Thyroid gland (tissue), 4 donors: Measurements from ENCODE around the gene KDELR1. TPM values are rescaled to one million over a fixed set of nuclear protein-coding genes. Genes with fewer than 3 reads are reported as not detected.

Experiments
- DNase-seq, 2 donors: peaks; one replicate each; pipeline ENCODE4 v3.0.0-alpha.2; 2019
- H3K27ac ChIP-seq, 3 donors: fragments of 200-600 bp; sonication (generic); 1 replicate in 2 of 3; 2 replicates in 1 of 3; pipeline ENCODE4 v1.5.1; 2016 to 2019; ENCODE audit warnings: mild to moderate bottlenecking in 1 of 3, moderate library complexity in 1 of 3
- H3K27me3 ChIP-seq: fragments of 200-600 bp; sonication (generic); one replicate; pipeline ENCODE4 v1.5.1; 2019
- H3K36me3 ChIP-seq, 2 donors: fragments of 200-600 bp; sonication (generic); one replicate each; pipeline ENCODE4 v1.5.1; 2016 to 2019
- H3K4me1 ChIP-seq, 2 donors: fragments of 200-600 bp; sonication (generic); one replicate each; pipeline ENCODE4 v1.5.1; 2017 to 2019
- H3K4me3 ChIP-seq, 3 donors: fragments of 200-600 bp; sonication (generic); replicated peaks in 1 of 3; 1 replicate in 2 of 3; 2 replicates in 1 of 3; pipeline ENCODE4 v1.5.1; 2016; ENCODE audit warnings: mild to moderate bottlenecking in 1 of 3
- H3K9me3 ChIP-seq: fragments of 200-600 bp; sonication (generic); one replicate; pipeline ENCODE4 v1.5.1; 2017
- POLR2A ChIP-seq, 2 donors: fragments of 450-650 bp; IDR thresholded peaks; one replicate each; pipeline ENCODE4 v1.6.1; 2017; ENCODE audit warnings: antibody characterized with exemption in 2 of 2, mild to moderate bottlenecking in 2 of 2, moderate library complexity in 1 of 2
- WGBS, 2 donors: methylation state at CpG; one replicate each; pipeline ENCODE4 v1.1.5; 2017; 5-methylcytosine and 5-hydroxymethylcytosine counted together
- intact Hi-C: fragments of 100-400 bp; cut with DNase I; formaldehyde crosslinking; loops from one replicate; pipeline ENCODE4 v1.15.1; 2023
- total RNA-seq, 4 donors: library from RNA; depleted of rRNA; stranded (reverse); fragments of >200 nt; gene quantifications; one replicate each; pipeline ENCODE4 v1.2.3, GENCODE V29; 2016
- TF ChIP-seq, protein P1 (sequence below), 6 experiments: fragments of 200-600 bp in 3 of 6; fragments of 450-650 bp in 3 of 6; sonication (generic) in 3 of 6; IDR thresholded peaks; one replicate each; pipeline ENCODE4 v1.5.1; 2016 to 2019; ENCODE audit warnings: antibody characterized with exemption in 6 of 6, mild to moderate bottlenecking in 2 of 6, inconsistent platforms in 1 of 6, moderate library complexity in 1 of 6

Gene KDELR1
- total RNA-seq, 4 donors from 2014 or later = 121 to 160 (median 141) TPM

DNA sequence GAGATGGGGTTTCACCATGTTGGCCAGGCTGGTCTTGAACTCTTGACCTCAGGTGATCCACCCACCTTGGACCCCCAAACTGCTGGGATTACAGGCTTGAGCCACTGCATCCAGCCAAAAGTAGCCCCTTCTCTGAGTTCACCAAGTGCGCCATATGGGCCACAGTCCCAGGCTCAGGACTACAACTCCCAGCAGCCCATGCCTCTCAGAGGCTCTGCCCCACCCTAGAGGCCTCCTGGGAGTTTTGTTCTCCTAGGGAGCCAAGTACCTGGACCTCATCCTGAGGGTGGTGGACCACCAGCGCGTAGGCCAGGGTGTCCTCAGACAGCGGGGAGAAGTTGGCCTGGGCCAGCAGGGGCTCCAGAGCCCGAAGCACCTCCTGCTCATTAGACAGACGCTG lies 46.5 kb downstream of the KDELR1 start:
- WGBS, 2 donors = 98 to 100% methylated on average over 2 to 6 of the region's 6 CpGs
- no peak for TF ChIP-seq POLR2A (IDR thresholded peaks at IDR 0.05)
- TF ChIP-seq, protein P1, sequence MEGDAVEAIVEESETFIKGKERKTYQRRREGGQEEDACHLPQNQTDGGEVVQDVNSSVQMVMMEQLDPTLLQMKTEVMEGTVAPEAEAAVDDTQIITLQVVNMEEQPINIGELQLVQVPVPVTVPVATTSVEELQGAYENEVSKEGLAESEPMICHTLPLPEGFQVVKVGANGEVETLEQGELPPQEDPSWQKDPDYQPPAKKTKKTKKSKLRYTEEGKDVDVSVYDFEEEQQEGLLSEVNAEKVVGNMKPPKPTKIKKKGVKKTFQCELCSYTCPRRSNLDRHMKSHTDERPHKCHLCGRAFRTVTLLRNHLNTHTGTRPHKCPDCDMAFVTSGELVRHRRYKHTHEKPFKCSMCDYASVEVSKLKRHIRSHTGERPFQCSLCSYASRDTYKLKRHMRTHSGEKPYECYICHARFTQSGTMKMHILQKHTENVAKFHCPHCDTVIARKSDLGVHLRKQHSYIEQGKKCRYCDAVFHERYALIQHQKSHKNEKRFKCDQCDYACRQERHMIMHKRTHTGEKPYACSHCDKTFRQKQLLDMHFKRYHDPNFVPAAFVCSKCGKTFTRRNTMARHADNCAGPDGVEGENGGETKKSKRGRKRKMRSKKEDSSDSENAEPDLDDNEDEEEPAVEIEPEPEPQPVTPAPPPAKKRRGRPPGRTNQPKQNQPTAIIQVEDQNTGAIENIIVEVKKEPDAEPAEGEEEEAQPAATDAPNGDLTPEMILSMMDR (IDR thresholded peaks at IDR 0.05) = no peak
- intact Hi-C loops = no loop called here

GRCh38 chr19:48342841-48343540 lies 48.4 kb downstream of the KDELR1 start:
- no peak for TF ChIP-seq POLR2A (IDR thresholded peaks at IDR 0.05)
- TF ChIP-seq, protein P1 (IDR thresholded peaks at IDR 0.05) = no peak
- WGBS, 2 donors = 94 to 96% methylated on average over 23 of the region's 23 CpGs
- Histone ChIP-seq H3K4me3 (no peak overlapping the region), H3K4me1 (peaks cover 0 to 2% of the 10 kb centered on the region in 2 donors), H3K36me3 (no peaks in the 10 kb centered on the region), H3K27ac (no peak overlapping the region), H3K9me3 (no peaks in the 10 kb centered on the region), H3K27me3 (no peaks in the 10 kb centered on the region)
- DNase-seq = no peak
- intact Hi-C loops = no loop called here

More for the DNA sequence above, 46.5 kb downstream of the KDELR1 start:
- no peaks in the 10 kb centered on the region for H3K27me3 ChIP-seq
- DNase-seq = no peak
- H3K36me3 ChIP-seq = no peaks in the 10 kb centered on the region
- H3K4me1 ChIP-seq = peaks cover 0 to 6% of the 10 kb centered on the region in 2 donors
- H3K27ac ChIP-seq = no peak overlapping the region
- no peak overlapping the region for H3K4me3 ChIP-seq
- H3K9me3 ChIP-seq = no peaks in the 10 kb centered on the region

DNA sequence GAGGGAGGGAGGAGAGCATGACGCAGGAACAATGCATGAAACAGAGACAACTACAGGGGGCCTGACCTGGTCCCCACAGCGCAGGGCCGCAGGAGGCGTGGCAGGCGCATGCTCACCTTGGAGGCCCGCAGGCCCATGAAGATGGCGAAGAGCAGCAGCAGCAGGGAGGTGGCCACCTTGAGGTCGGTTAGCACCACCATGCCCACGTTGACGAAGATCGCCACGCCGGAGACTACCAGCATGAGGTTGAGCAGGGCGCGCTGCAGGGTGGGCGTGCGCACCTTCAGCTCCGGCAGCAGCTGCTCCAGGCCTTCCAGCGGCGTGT lies 49.0 kb downstream of the KDELR1 start:
- no peaks in the 10 kb centered on the region for H3K27me3 ChIP-seq
- 93 to 94% methylated on average over 13 to 19 of the region's 20 CpGs for WGBS, 2 donors
- H3K36me3 ChIP-seq = no peaks in the 10 kb centered on the region
- no peaks in the 10 kb centered on the region for H3K4me1 ChIP-seq
- H3K27ac ChIP-seq = no peak overlapping the region
- no peak for DNase-seq
- no peak for TF ChIP-seq POLR2A (IDR thresholded peaks at IDR 0.05)
- TF ChIP-seq, protein P1 (IDR thresholded peaks at IDR 0.05) = no peak
- H3K9me3 ChIP-seq = no peaks in the 10 kb centered on the region
- H3K4me3 ChIP-seq = no peak overlapping the region
- intact Hi-C loops = no loop called here

DNA sequence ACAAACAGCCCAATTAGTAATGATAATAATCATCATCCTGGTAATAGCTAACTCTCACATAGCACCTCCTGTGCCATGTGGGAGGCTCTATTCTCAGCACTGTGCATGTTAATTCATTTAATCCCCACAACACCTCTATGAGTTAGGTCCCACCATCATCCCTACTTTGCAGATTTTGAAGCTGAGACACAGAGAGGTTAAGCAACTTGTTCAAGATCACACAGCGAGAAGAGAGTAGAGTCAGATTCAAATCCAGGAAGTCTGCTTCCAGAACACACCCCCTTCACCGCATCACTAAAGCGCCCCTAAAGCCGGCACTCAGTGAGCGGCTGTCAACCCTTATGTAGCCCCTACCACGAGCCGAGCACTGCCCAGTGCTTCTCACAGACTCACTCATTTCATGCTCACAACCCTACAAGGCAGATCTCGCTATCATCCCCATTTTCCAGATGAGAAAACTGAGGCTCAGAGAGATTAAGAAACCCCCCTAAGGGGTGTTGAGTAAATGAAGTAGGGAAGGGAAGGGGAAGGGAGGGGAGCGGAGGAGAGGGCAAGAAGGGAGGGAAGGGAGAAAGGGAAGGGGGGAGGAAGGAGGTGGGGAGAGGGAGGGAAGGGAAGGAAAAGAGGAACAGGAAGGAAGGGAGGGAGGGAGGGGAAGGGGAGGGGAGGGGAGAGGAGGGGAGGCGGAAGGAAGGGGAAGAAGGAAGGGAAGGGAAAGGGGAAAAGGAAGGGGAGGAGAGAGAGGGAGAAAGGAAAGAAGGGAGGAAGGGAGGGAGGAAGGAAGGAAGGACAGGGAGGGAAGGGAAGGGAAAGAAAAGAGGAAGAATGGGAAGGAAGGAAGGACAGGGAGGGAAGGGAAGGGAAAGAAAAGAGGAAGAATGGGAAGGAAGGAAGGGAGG lies 49.6 kb downstream of the KDELR1 start:
- no peak overlapping the region for H3K4me3 ChIP-seq
- no peaks in the 10 kb centered on the region for H3K27me3 ChIP-seq
- H3K36me3 ChIP-seq = no peaks in the 10 kb centered on the region
- H3K4me1 ChIP-seq = no peaks in the 10 kb centered on the region
- no peak for TF ChIP-seq POLR2A (IDR thresholded peaks at IDR 0.05)
- TF ChIP-seq, protein P1 (IDR thresholded peaks at IDR 0.05) = no peak
- no peaks in the 10 kb centered on the region for H3K9me3 ChIP-seq
- no peak for DNase-seq
- intact Hi-C loops = no loop called here
- 92 to 95% methylated on average over 9 to 10 of the region's 10 CpGs for WGBS, 2 donors
- no peak overlapping the region for H3K27ac ChIP-seq

GRCh38 chr19:48340995-48341394 lies 50.4 kb downstream of the KDELR1 start:
- WGBS, 2 donors = 94 to 98% methylated on average over 8 to 10 of the region's 11 CpGs
- Histone ChIP-seq H3K36me3 (no peaks in the 10 kb centered on the region), H3K9me3 (no peaks in the 10 kb centered on the region), H3K4me1 (no peaks in the 10 kb centered on the region), H3K27ac (no peak overlapping the region), H3K4me3 (no peak overlapping the region), H3K27me3 (no peaks in the 10 kb centered on the region)
- DNase-seq = no peak
- intact Hi-C loops = no loop called here
- TF ChIP-seq, protein P1 (IDR thresholded peaks at IDR 0.05) = no peak
- TF ChIP-seq POLR2A (IDR thresholded peaks at IDR 0.05) = no peak
